Skeletal muscle tissue (tissue), 4 donors: ENCODE measurements around the gene RBMS3. TPM values are rescaled to one million over a fixed set of nuclear protein-coding genes. Genes with fewer than 3 reads are reported as not detected.

ENCODE experiments used
- H3K27ac ChIP-seq: one replicate; pipeline ENCODE4 v1.7.0; 2013; ENCODE audit warnings: mild to moderate bottlenecking, low read depth, low read length, inconsistent platforms
- H3K27me3 ChIP-seq, 3 donors: one replicate each; pipeline ENCODE4 v1.7.0; 2013; ENCODE audit warnings: low read length in 3 of 3; ENCODE audit not compliant: control insufficient read depth in 3 of 3, insufficient read depth in 3 of 3
- H3K36me3 ChIP-seq, 3 donors: one replicate each; pipeline ENCODE4 v1.7.0; 2013; ENCODE audit warnings: low read length in 3 of 3; ENCODE audit not compliant: control insufficient read depth in 3 of 3, insufficient read depth in 3 of 3
- H3K4me1 ChIP-seq, 3 donors: one replicate each; pipeline ENCODE4 v1.7.0; 2013; ENCODE audit warnings: low read length in 3 of 3, mild to moderate bottlenecking in 3 of 3; ENCODE audit not compliant: control insufficient read depth in 3 of 3, insufficient read depth in 3 of 3
- H3K4me3 ChIP-seq, 3 donors: one replicate each; pipeline ENCODE4 v1.7.0; 2013; ENCODE audit warnings: low read length in 3 of 3
- H3K9ac ChIP-seq, 3 donors: one replicate each; pipeline ENCODE4 v1.7.0; 2013; ENCODE audit warnings: low read length in 3 of 3, mild to moderate bottlenecking in 3 of 3, moderate library complexity in 2 of 3, low read depth in 1 of 3
- H3K9me3 ChIP-seq, 3 donors: one replicate each; pipeline ENCODE4 v1.7.0; 2013; ENCODE audit warnings: low read length in 3 of 3; ENCODE audit not compliant: control insufficient read depth in 3 of 3
- total RNA-seq: library from RNA; depleted of rRNA; stranded (reverse); fragments of >200 nt; gene quantifications from one replicate; pipeline ENCODE4 v1.2.3, GENCODE V29; 2014
- donor health status: Osteomylitis.

Gene RBMS3
- total RNA-seq, 1 donor from 2014 or later: 79.9 TPM

DNA sequence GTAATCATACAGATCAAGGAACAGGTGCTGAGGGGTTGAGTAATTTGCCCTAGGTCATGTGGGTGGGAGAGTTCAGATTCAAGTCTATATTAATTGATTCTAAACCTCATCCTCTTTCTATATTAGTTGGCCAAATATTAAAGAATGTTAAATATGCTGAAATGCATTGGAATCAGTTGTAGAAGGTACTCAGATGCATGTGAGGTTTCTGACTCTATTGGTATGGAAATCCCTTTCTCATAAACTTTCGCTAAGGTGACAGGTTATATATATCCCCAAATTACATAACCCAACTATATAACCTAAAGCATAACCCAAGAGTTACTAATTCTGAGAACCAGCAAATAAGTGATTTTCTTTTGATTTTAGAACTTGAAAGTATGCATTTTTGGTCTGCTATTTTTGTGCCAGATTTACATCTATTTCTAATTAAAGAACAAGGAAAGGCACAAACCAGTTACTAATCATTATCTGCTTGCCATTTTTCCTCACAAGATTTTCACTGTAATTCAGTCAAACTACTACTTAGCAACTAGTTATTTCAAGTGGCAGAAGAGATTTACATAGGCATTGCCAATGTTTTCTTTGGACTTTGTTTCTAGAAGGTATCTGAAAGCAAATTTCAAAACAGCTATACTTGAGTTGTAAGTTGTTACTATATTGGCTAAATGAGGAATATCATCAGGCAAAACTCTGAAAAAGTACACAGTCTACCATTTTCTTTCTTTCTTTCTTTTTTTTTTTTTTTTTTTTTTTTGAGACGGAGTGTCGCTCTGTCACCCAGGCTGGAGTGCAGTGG lies 201.3 kb downstream of the RBMS3 start:
- Histone ChIP-seq H3K27me3 (no peaks in the 10 kb centered on the region), H3K27ac (no peak overlapping the region), H3K4me1 (no peaks in the 10 kb centered on the region), H3K36me3 (no peaks in the 10 kb centered on the region), H3K4me3 (no peak overlapping the region), H3K9ac (no peak overlapping the region), H3K9me3 (no peaks in the 10 kb centered on the region)

DNA sequence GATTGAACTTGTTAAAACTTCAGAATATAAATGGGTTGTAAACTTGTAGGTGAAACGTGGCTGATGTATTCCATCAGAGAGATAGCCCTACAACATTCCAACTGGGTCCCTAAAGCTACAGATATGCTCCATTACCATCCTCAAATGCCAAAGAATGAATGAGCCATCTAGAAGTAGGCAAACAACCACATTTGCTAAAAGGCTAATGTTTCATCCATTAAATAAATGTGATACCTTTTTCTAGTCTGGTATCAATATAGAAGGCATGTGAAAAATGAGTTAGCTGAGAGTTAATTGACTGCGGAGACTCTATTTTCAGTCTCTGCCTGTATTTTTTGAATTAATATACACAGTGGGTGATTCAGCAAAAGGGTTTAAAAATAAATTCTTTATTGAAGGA lies 203.8 kb downstream of the RBMS3 start:
- H3K27me3 ChIP-seq: no peaks in the 10 kb centered on the region
- H3K36me3 ChIP-seq: no peaks in the 10 kb centered on the region
- no peak overlapping the region for H3K4me3 ChIP-seq
- no peaks in the 10 kb centered on the region for H3K4me1 ChIP-seq
- H3K9ac ChIP-seq: no peak overlapping the region
- no peaks in the 10 kb centered on the region for H3K9me3 ChIP-seq
- H3K27ac ChIP-seq: no peak overlapping the region

DNA sequence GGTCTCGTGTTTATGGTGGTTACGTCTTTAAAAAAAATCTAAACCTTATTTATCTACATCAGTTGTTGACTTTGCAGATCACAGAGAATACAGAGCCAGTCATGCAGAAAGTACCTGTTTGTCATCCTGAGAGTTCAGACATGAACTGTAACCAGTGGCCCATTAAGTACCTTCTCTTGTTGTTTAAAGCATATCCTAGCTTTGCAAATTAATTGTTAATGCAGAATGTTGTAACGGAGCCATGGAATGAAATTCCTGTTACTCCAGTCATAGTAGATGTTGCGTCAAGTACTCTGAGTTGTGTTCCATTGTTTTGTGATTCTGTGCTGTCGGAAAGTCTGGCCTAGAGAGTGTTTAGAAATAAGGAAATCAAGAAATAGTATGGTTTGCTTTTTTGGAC lies 205.2 kb downstream of the RBMS3 start:
- Histone ChIP-seq H3K4me1 (no peaks in the 10 kb centered on the region), H3K27me3 (no peaks in the 10 kb centered on the region), H3K4me3 (no peak overlapping the region), H3K27ac (no peak overlapping the region), H3K9ac (no peak overlapping the region), H3K36me3 (no peaks in the 10 kb centered on the region), H3K9me3 (no peaks in the 10 kb centered on the region)

DNA sequence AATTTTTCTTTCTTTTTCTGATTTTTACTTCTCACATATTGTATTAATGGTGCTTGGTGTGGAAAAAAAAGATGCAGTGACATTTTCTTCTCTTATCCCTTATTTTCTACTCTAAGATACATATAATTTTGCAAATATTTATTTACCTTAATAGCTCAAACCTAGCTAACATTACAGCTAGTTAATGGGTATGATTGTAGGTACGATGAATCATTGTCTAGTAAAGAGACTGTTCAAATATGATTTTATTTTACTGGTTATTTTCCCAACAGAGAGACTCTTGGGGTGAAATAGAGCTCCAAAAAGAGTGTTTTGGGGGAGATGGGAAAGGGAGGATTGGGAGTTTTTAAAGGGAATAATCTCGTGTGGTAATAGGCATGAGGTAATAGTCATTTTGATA lies 206.0 kb downstream of the RBMS3 start:
- Histone ChIP-seq H3K27ac (no peak overlapping the region), H3K4me1 (no peaks in the 10 kb centered on the region), H3K9me3 (no peaks in the 10 kb centered on the region), H3K36me3 (peaks cover 0 to 1% (median 0%) of the 10 kb centered on the region in 3 donors), H3K4me3 (no peak overlapping the region), H3K27me3 (no peaks in the 10 kb centered on the region), H3K9ac (no peak overlapping the region)

DNA sequence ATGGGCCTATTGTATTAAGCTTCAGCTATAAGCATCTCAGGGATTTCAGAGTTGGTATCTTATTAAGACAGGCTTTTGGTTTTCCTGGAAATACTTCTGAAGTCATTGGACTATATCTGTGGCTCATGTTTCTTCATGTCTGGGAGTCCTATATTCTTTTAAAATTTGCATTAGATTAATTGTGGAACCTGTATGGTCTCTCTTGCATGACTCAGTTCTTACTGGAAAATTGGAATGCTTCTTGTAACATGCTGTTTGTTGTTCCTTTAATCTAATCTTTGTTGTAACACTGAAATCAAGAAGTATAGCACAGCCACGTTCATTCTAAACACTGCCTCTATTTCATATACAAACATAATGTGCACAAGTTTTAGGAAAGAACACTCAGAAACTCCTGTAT lies 208.1 kb downstream of the RBMS3 start:
- no peaks in the 10 kb centered on the region for H3K9me3 ChIP-seq
- H3K27ac ChIP-seq: no peak overlapping the region
- H3K9ac ChIP-seq: no peak overlapping the region
- no peaks in the 10 kb centered on the region for H3K27me3 ChIP-seq
- peaks cover 0 to 2% (median 0%) of the 10 kb centered on the region in 3 donors for H3K36me3 ChIP-seq
- no peak overlapping the region for H3K4me3 ChIP-seq
- H3K4me1 ChIP-seq: no peaks in the 10 kb centered on the region

DNA sequence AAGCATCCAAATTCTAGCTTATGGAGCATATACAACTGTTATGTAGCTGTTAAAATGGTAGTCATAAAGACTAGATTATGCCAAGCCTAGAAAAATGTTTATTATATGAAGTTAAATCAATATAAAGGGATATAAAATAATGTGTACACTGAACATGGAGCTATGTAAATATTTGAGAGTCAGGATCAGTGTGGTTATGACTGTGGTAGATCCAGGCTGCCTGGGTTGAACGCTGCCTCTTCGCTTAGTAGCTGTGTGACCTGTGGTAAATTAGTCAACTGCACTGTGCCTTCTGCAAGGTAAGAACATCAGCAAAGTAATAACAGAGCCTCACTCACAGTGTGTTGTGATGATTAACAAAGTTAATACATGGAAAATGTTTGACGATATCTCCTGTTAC lies 212.2 kb downstream of the RBMS3 start:
- Histone ChIP-seq H3K36me3 (peaks cover 0 to 2% (median 0%) of the 10 kb centered on the region in 3 donors), H3K27ac (no peak overlapping the region), H3K9me3 (no peaks in the 10 kb centered on the region)

DNA sequence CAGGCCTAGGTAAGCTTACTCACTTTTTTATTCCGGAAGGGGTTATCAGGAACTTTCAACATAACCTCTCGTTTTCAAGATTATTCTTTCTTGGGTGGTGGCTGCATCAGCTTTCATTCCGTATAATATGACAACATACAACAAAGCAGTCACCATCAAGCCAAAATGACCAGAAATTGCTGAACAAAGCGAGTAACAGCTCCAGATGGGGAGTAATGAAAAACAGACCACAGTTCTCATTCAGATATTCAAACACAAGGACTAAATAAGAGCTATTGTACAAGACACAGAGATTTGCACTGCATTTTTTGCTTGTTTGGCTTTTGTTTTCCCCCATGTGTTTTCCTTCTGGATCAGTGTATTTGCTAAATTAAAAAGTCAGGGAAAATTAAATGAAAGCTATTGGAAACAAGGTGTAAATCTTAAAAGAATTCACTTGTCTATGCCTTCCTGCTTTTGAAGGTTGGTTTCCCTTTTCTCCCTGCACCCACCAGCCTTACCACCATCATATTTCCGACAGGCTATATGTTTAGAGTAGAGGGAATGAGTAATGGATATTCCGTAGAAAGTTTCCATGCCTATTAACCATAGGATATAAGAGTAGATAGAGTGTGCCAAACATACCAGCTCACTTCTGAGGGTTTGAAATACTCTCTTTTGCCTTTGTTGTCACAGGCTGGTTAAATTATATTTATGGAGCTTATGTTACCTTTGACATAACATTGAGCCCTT lies 213.6 kb downstream of the RBMS3 start:
- no peaks in the 10 kb centered on the region for H3K27me3 ChIP-seq
- H3K36me3 ChIP-seq: peaks cover 0 to 2% (median 0%) of the 10 kb centered on the region in 3 donors
- no peak overlapping the region for H3K27ac ChIP-seq
- H3K9me3 ChIP-seq: no peaks in the 10 kb centered on the region
- no peak overlapping the region for H3K9ac ChIP-seq
- no peaks in the 10 kb centered on the region for H3K4me1 ChIP-seq
- H3K4me3 ChIP-seq: no peak overlapping the region

More for the DNA sequence above, 212.2 kb downstream of the RBMS3 start:
- Histone ChIP-seq H3K27me3 (no peaks in the 10 kb centered on the region), H3K4me1 (no peaks in the 10 kb centered on the region), H3K4me3 (no peak overlapping the region), H3K9ac (no peak overlapping the region)

DNA sequence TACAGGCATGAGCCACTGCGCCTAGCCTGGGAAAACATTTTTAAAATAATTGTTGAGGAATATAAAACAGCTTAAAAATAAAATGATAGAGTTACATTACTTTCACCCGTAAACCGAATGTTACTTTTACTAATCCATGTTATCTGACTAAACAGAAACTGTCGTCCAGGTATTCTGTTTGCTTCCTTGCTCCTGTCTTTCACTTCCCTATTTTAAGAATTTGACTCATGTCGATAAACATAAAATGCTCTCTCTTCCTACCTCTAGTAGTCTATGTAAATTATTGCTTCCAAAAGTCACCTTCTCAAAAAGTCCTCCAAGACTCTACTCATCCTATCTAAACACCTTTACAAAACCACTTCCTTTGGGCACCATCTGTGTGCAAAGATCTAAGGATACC lies 216.4 kb downstream of the RBMS3 start:
- no peaks in the 10 kb centered on the region for H3K36me3 ChIP-seq
- H3K4me3 ChIP-seq: no peak overlapping the region

DNA sequence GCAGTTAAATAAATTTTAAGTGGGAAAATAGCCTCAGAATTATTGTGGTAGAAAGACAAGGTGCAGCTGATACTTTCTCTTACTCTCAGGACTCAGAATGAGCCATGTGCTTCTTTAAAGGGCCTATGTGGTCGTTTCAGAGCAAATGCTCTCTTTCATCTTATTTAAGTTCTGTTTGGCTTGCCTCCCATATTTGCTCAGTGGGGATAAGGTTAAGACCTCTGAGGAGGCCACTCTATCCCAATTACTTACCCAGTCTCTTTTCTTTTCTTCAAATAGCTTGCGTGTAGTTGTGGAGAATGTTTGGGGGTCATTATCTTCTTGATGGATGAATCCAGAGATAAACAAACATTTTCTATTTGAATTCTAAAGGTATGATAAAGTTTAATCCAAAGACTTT lies 221.9 kb downstream of the RBMS3 start:
- Histone ChIP-seq H3K4me1 (peaks cover 6 to 8% (median 8%) of the 10 kb centered on the region in 3 donors), H3K4me3 (no peak overlapping the region), H3K36me3 (no peaks in the 10 kb centered on the region), H3K27ac (peak overlapping the region; percentile 37), H3K27me3 (no peaks in the 10 kb centered on the region), H3K9me3 (no peaks in the 10 kb centered on the region), H3K9ac (no peak overlapping the region)

More for the DNA sequence above, 216.4 kb downstream of the RBMS3 start:
- Histone ChIP-seq H3K27ac (no peak overlapping the region), H3K9me3 (no peaks in the 10 kb centered on the region), H3K27me3 (no peaks in the 10 kb centered on the region), H3K4me1 (no peaks in the 10 kb centered on the region), H3K9ac (no peak overlapping the region)

DNA sequence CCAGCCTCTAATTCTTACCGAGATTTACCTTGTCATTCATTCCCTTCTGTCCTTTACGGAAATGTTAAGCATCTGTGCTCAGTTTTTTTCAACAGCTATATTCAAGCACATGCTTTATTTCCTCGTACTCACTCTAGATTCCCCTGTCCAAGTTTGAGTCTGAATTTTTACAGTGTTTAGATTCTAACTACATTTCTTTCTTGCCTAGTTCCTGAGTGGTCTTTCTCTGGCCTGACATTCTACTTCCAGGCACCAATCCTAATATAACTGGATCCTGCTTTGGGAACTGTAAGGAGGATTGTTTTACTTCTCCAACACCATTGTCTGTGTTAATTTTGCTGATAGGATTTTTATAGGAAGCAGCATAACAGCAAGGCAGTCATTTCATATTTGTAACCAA lies 222.4 kb downstream of the RBMS3 start:
- peak overlapping the region; percentile 37 for H3K27ac ChIP-seq
- H3K4me1 ChIP-seq: peaks cover 6 to 8% (median 8%) of the 10 kb centered on the region in 3 donors
- no peaks in the 10 kb centered on the region for H3K36me3 ChIP-seq
- H3K27me3 ChIP-seq: no peaks in the 10 kb centered on the region
- no peaks in the 10 kb centered on the region for H3K9me3 ChIP-seq
- no peak overlapping the region for H3K4me3 ChIP-seq
- H3K9ac ChIP-seq: peak overlapping the region in 1 of 3 donors; percentile 26
